ENCODE results near the gene MAP7D1.

DNA sequence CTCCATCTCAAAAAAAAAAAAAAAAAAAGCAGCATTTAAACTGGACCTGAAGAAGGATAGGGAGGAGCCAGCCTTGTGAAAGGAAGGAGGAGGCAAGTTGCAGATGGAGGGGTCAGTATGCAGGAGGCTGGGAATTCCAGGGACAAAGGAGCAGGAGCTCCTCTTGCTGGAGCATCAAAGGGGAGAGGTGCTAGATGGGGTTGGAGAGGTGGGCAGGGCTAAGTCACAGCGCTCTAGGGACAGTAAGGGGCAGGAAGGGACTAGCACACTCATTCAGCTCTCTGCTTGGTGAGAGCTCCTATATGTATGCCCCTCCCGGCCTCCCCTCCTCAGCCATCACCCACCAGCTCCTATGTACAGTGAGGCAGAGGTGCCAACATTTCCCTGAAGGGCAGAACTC lies 26.8 kb downstream of the MAP7D1 start:
- TF ChIP-seq, protein P1, sequence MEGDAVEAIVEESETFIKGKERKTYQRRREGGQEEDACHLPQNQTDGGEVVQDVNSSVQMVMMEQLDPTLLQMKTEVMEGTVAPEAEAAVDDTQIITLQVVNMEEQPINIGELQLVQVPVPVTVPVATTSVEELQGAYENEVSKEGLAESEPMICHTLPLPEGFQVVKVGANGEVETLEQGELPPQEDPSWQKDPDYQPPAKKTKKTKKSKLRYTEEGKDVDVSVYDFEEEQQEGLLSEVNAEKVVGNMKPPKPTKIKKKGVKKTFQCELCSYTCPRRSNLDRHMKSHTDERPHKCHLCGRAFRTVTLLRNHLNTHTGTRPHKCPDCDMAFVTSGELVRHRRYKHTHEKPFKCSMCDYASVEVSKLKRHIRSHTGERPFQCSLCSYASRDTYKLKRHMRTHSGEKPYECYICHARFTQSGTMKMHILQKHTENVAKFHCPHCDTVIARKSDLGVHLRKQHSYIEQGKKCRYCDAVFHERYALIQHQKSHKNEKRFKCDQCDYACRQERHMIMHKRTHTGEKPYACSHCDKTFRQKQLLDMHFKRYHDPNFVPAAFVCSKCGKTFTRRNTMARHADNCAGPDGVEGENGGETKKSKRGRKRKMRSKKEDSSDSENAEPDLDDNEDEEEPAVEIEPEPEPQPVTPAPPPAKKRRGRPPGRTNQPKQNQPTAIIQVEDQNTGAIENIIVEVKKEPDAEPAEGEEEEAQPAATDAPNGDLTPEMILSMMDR (IDR thresholded peaks at IDR 0.05; ENCODE audit: insufficient read depth, low read length, poor library complexity, severe bottlenecking), result no peak
- no peak for TF ChIP-seq EZH2phosphoT487 (conservative IDR thresholded peaks at IDR 0.05; ENCODE audit: low read length)

All from SU-DHL-6 (cell line).